Thoracic aorta (tissue), 2 donors: ENCODE results near the gene HECW1. TPM values are rescaled to one million over a fixed set of nuclear protein-coding genes. Genes with fewer than 3 reads are reported as not detected.

ENCODE experiments used
- ATAC-seq: fragments of 150-250 bp; one replicate; pipeline ENCODE4 v1.8.0; 2017; ENCODE audit warnings: low read depth; ENCODE audit not compliant: insufficient number of reproducible peaks, low FRiP score
- DNase-seq: peaks from one replicate; pipeline ENCODE4 v3.0.0-alpha.2; 2020; ENCODE audit warnings: low spot score
- H3K27ac ChIP-seq, 2 donors: fragments of 200-600 bp; sonication (generic); 1 replicate in 1 of 2; 2 replicates in 1 of 2; pipeline ENCODE4 v1.5.1; 2016; ENCODE audit warnings: mild to moderate bottlenecking in 2 of 2, moderate library complexity in 2 of 2
- H3K27me3 ChIP-seq: fragments of 200-600 bp; sonication (generic); replicated peaks from 2 replicates; pipeline ENCODE4 v1.6.0; 2016; ENCODE audit warnings: mild to moderate bottlenecking; ENCODE audit not compliant: insufficient read depth
- H3K36me3 ChIP-seq: fragments of 200-600 bp; sonication (generic); one replicate; pipeline ENCODE4 v1.5.1; 2016
- H3K4me1 ChIP-seq, 2 donors: fragments of 200-600 bp; sonication (generic); 1 replicate in 1 of 2; 2 replicates in 1 of 2; pipeline versions ENCODE4 v1.5.1 to v1.6.0; 2016; ENCODE audit warnings: low read depth in 2 of 2, mild to moderate bottlenecking in 1 of 2; ENCODE audit not compliant: control insufficient read depth in 1 of 2
- H3K4me3 ChIP-seq: fragments of 200-600 bp; sonication (generic); 2 replicates; pipeline ENCODE4 v1.5.1; 2016; ENCODE audit warnings: mild to moderate bottlenecking
- H3K9me3 ChIP-seq: fragments of 200-600 bp; sonication (generic); 2 replicates; pipeline ENCODE4 v1.5.1; 2016
- CTCF ChIP-seq: fragments of 200-600 bp; sonication (generic); IDR thresholded peaks from one replicate; pipeline ENCODE4 v1.5.1; 2019; ENCODE audit warnings: antibody characterized with exemption
- total RNA-seq, 2 donors: library from RNA; depleted of rRNA; stranded (reverse); fragments of >200 nt; gene quantifications; one replicate each; pipeline versions ENCODE4 v1.1.0 to v1.2.3, GENCODE V29; 2016

The HECW1 gene
- total RNA-seq, 2 donors from 2014 or later: 0.28 to 2.3 TPM

- H3K9me3 ChIP-seq: no peaks in the 10 kb centered on the region
- H3K36me3 ChIP-seq: no peaks in the 10 kb centered on the region
- no peak overlapping the region for H3K27ac ChIP-seq
- H3K4me3 ChIP-seq: no peak overlapping the region
- no peak for ATAC-seq
- no peak for TF ChIP-seq CTCF
- no peak for DNase-seq
- no peaks in the 10 kb centered on the region for H3K4me1 ChIP-seq
- peaks cover 4% of the 10 kb centered on the region for H3K27me3 ChIP-seq
Measured at GRCh38 chr7:43479543-43479942, 367.1 kb downstream of the HECW1 start.

GRCh38 chr7:43480581-43480980, 368.1 kb downstream of the HECW1 start:
- Histone ChIP-seq H3K27me3 (peaks cover 4% of the 10 kb centered on the region), H3K9me3 (no peaks in the 10 kb centered on the region), H3K4me3 (no peak overlapping the region), H3K27ac (no peak overlapping the region), H3K4me1 (no peaks in the 10 kb centered on the region), H3K36me3 (no peaks in the 10 kb centered on the region)
- no peak for TF ChIP-seq CTCF
- DNase-seq (no peak), ATAC-seq (no peak)

- no peak for TF ChIP-seq CTCF
- no peak overlapping the region for H3K27ac ChIP-seq
- no peaks in the 10 kb centered on the region for H3K36me3 ChIP-seq
- peaks cover 0 to 6% of the 10 kb centered on the region in 2 donors for H3K4me1 ChIP-seq
- no peak for ATAC-seq
- peaks cover 4% of the 10 kb centered on the region for H3K27me3 ChIP-seq
- DNase-seq: no peak
- no peak overlapping the region for H3K4me3 ChIP-seq
- no peaks in the 10 kb centered on the region for H3K9me3 ChIP-seq
Measured at GRCh38 chr7:43481902-43482678, 369.6 kb downstream of the HECW1 start.

- no peak for TF ChIP-seq CTCF
- no peaks in the 10 kb centered on the region for H3K9me3 ChIP-seq
- no peaks in the 10 kb centered on the region for H3K36me3 ChIP-seq
- ATAC-seq (no peak), DNase-seq (no peak)
- peaks cover 3% of the 10 kb centered on the region for H3K27me3 ChIP-seq
- no peak overlapping the region for H3K27ac ChIP-seq
- H3K4me3 ChIP-seq: no peak overlapping the region
- H3K4me1 ChIP-seq: peaks cover 0 to 7% of the 10 kb centered on the region in 2 donors
Measured at GRCh38 chr7:43482679-43483252, 370.3 kb downstream of the HECW1 start.

- no peak for ATAC-seq
- Histone ChIP-seq H3K4me3 (no peak overlapping the region), H3K36me3 (no peaks in the 10 kb centered on the region), H3K4me1 (peaks cover 5 to 22% of the 10 kb centered on the region in 2 donors), H3K27me3 (no peaks in the 10 kb centered on the region), H3K9me3 (no peaks in the 10 kb centered on the region), H3K27ac (no peak overlapping the region)
- no peak for TF ChIP-seq CTCF
- DNase-seq: no peak
Measured at GRCh38 chr7:43484678-43485395, 372.4 kb downstream of the HECW1 start.
